ENCODE results near the gene CRACR2B. TPM values are rescaled to one million over a fixed set of nuclear protein-coding genes. Genes with fewer than 3 reads are reported as not detected.
A peak's percentile ranks its signal among the peaks of the same experiment; 100 is the strongest.

Gene CRACR2B
- polyA plus RNA-seq, 3 donors from 2014 or later: 0.74 to 2.2 TPM; not detected in 1

- no peak for DNase-seq
- Mint-ChIP-seq H3K4me3 (peak overlapping the region in 4 of 5 donors; percentile 35 to 92 (median 77)), H3K36me3 (peaks cover 0 to 5% (median 4%) of the 10 kb centered on the region in 3 donors), H3K27ac (peak overlapping the region in 3 of 6 donors; percentile 34 to 61 (median 55)), H3K27me3 (ENCODE audit: low read depth in 3 of 3) (peaks cover 8 to 11% (median 10%) of the 10 kb centered on the region in 3 donors), H3K4me1 (peaks cover 0 to 26% of the 10 kb centered on the region in 2 donors), H3K9me3 (no peaks in the 10 kb centered on the region)
Measured at GRCh38 chr11:821512-822371, 6.0 kb upstream of the CRACR2B start.

GRCh38 chr11:823441-824291 lies 4.1 kb upstream of the CRACR2B start:
- H3K4me3 Mint-ChIP-seq: no peak overlapping the region

GRCh38 chr11:824292-824880 lies 3.3 kb upstream of the CRACR2B start:
- Mint-ChIP-seq H3K4me1 (peaks cover 0 to 38% of the 10 kb centered on the region in 2 donors), H3K36me3 (peaks cover 0 to 5% (median 4%) of the 10 kb centered on the region in 3 donors), H3K4me3 (no peak overlapping the region), H3K27me3 (ENCODE audit: low read depth in 3 of 3) (peaks cover 10 to 18% (median 16%) of the 10 kb centered on the region in 3 donors), H3K9me3 (no peaks in the 10 kb centered on the region), H3K27ac (no peak overlapping the region)
- DNase-seq: no peak

More at GRCh38 chr11:823441-824291, 4.1 kb upstream of the CRACR2B start:
- DNase-seq: no peak
- H3K4me1 Mint-ChIP-seq: peaks cover 0 to 35% of the 10 kb centered on the region in 2 donors
- peaks cover 0 to 5% (median 4%) of the 10 kb centered on the region in 3 donors for H3K36me3 Mint-ChIP-seq
- no peaks in the 10 kb centered on the region for H3K9me3 Mint-ChIP-seq
- H3K27me3 Mint-ChIP-seq (ENCODE audit: low read depth in 3 of 3): peaks cover 10 to 18% (median 16%) of the 10 kb centered on the region in 3 donors
- H3K27ac Mint-ChIP-seq: peak overlapping the region in 1 of 6 donors; percentile 45

- H3K27ac Mint-ChIP-seq: no peak overlapping the region
- peaks cover 0 to 40% of the 10 kb centered on the region in 2 donors for H3K4me1 Mint-ChIP-seq
- no peak for DNase-seq
- no peaks in the 10 kb centered on the region for H3K9me3 Mint-ChIP-seq
- peaks cover 9 to 18% (median 11%) of the 10 kb centered on the region in 3 donors for H3K27me3 Mint-ChIP-seq (ENCODE audit: low read depth in 3 of 3)
- peaks cover 0 to 5% (median 4%) of the 10 kb centered on the region in 3 donors for H3K36me3 Mint-ChIP-seq
- peak overlapping the region in 1 of 5 donors; percentile 16 for H3K4me3 Mint-ChIP-seq
Measured at GRCh38 chr11:824942-825341, 2.8 kb upstream of the CRACR2B start.

- peaks cover 8 to 18% (median 9%) of the 10 kb centered on the region in 3 donors for H3K27me3 Mint-ChIP-seq (ENCODE audit: low read depth in 3 of 3)
- peaks cover 0 to 35% of the 10 kb centered on the region in 2 donors for H3K4me1 Mint-ChIP-seq
- DNase-seq: no peak
- H3K27ac Mint-ChIP-seq: no peak overlapping the region
- H3K9me3 Mint-ChIP-seq: no peaks in the 10 kb centered on the region
- peaks cover 0 to 5% (median 4%) of the 10 kb centered on the region in 3 donors for H3K36me3 Mint-ChIP-seq
- H3K4me3 Mint-ChIP-seq: no peak overlapping the region
Measured at GRCh38 chr11:825366-826226, 2.1 kb upstream of the CRACR2B start.

GRCh38 chr11:826227-826621 lies 1.5 kb upstream of the CRACR2B start:
- Mint-ChIP-seq H3K4me1 (peaks cover 0 to 29% of the 10 kb centered on the region in 2 donors), H3K27ac (no peak overlapping the region), H3K9me3 (no peaks in the 10 kb centered on the region), H3K36me3 (peaks cover 0 to 5% (median 4%) of the 10 kb centered on the region in 3 donors), H3K27me3 (ENCODE audit: low read depth in 3 of 3) (peaks cover 5 to 18% (median 8%) of the 10 kb centered on the region in 3 donors), H3K4me3 (peak overlapping the region; percentile 72 to 79 (median 75))
- no peak for DNase-seq

DNA sequence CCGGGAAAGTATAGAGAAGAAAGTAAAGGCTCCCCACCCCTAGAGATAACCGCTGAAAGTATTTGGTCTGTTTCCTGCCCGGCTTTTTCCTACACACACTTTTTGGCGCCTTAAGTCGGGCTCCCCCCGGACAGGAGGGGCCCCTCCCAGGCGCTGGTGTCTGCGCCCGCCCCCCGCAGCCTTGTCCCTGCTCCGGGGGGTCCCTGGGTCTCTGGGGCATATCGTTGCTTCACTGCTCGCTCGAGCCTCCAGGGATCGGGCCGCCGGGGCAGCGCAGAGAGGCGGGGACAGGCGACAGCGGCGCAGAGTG lies 928 bp upstream of the CRACR2B start:
- Mint-ChIP-seq H3K36me3 (peaks cover 0 to 5% (median 4%) of the 10 kb centered on the region in 3 donors), H3K4me3 (peak overlapping the region; percentile 72 to 79 (median 75)), H3K27me3 (ENCODE audit: low read depth in 3 of 3) (peaks cover 5 to 18% (median 8%) of the 10 kb centered on the region in 3 donors), H3K27ac (no peak overlapping the region), H3K9me3 (no peaks in the 10 kb centered on the region), H3K4me1 (peaks cover 0 to 25% of the 10 kb centered on the region in 2 donors)
- DNase-seq: no peak

DNA sequence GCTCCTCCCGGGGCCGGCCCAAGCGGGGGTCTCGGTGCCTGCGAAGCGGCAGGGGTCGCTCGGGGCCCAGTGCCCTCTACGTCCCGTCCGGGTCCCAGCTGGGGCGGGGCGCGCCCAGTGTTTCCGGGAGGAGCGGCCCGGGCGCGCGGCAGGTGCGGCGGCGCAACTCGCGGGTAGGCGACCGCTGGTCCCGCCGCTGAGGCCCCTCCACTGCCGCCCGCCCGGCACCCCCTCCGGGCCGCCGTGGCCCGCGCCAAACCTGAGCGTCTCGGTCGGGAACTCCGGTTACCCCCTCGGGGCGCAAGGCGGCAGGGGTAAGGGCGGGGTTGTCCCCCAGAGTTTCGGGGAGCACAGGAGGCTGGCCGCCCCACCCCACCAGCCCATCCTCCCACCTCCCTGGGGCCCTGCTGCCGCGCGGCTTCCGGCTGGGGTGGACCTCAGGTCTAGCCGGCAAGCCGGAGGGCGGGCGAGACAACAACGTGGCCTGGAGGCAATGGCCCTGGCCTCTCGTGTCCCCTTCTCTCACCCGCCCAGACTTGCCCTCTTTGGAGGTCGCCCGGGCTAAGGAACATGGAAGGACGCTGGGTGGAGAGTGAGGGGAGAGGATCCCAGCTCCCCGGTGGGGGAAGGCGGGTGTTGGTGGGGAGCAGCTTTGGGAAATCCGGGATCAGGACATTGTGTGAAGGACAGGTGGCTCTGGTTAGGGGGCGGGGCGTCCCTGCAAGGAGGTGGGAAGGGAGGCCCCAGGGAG lies 398 bp upstream of the CRACR2B start:
- H3K36me3 Mint-ChIP-seq: peaks cover 0 to 5% (median 4%) of the 10 kb centered on the region in 3 donors
- H3K27me3 Mint-ChIP-seq (ENCODE audit: low read depth in 3 of 3): peaks cover 5 to 18% (median 8%) of the 10 kb centered on the region in 3 donors
- H3K27ac Mint-ChIP-seq: peak overlapping the region in 1 of 6 donors; percentile 80
- peak overlapping the region; percentile 68 to 87 (median 78) for H3K4me3 Mint-ChIP-seq
- H3K4me1 Mint-ChIP-seq: peaks cover 0 to 22% of the 10 kb centered on the region in 2 donors
- DNase-seq: no peak
- no peaks in the 10 kb centered on the region for H3K9me3 Mint-ChIP-seq

DNA sequence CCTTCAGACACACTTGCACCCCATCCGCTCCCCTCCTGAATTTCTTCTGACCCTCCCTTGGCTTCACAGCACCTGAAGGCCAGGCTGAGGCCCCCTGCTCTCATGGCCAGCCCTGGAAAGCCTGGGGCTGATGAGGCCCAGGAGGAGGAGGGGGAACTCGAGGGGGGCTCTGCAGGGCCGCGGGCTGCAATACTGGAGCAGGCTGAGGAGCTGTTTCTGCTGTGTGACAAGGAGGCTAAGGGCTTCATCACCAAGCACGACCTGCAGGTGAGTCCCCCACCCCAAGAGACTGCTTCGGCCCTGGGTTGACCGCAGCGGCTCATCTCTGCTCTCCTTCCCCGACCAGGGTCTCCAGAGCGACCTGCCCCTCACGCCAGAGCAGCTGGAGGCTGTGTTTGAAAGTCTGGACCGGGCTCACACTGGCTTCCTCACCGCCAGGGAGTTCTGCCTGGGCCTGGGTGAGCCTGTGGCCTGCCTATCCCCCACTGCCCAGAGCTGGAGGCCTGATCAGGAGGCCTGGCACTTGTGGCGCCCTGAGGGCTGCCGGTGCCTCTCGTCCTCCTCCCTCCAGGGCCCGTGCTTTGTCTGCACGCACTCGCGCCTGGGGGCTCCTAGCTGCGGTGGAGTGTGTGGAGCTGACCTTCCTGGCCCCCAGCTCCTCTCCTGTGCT lies 922 bp downstream of the CRACR2B start:
- peaks cover 0 to 24% of the 10 kb centered on the region in 2 donors for H3K4me1 Mint-ChIP-seq
- H3K9me3 Mint-ChIP-seq: no peaks in the 10 kb centered on the region
- peak overlapping the region in 4 of 5 donors; percentile 40 to 87 (median 74) for H3K4me3 Mint-ChIP-seq
- H3K27ac Mint-ChIP-seq: no peak overlapping the region
- peaks cover 0 to 5% (median 4%) of the 10 kb centered on the region in 3 donors for H3K36me3 Mint-ChIP-seq
- DNase-seq: no peak
- peaks cover 5 to 18% (median 8%) of the 10 kb centered on the region in 3 donors for H3K27me3 Mint-ChIP-seq (ENCODE audit: low read depth in 3 of 3)

- Mint-ChIP-seq H3K27me3 (ENCODE audit: low read depth in 3 of 3) (peaks cover 7 to 20% (median 8%) of the 10 kb centered on the region in 3 donors), H3K27ac (no peak overlapping the region), H3K4me3 (peak overlapping the region in 4 of 5 donors; percentile 25 to 57 (median 40)), H3K4me1 (peaks cover 0 to 31% of the 10 kb centered on the region in 2 donors), H3K9me3 (no peaks in the 10 kb centered on the region), H3K36me3 (peaks cover 0 to 5% (median 4%) of the 10 kb centered on the region in 3 donors)
- no peak for DNase-seq
Measured at GRCh38 chr11:829176-829846, 1.6 kb downstream of the CRACR2B start.

- H3K4me1 Mint-ChIP-seq: peaks cover 0 to 31% of the 10 kb centered on the region in 2 donors
- H3K27ac Mint-ChIP-seq: no peak overlapping the region
- H3K36me3 Mint-ChIP-seq: peaks cover 0 to 5% (median 4%) of the 10 kb centered on the region in 3 donors
Measured at GRCh38 chr11:829847-830294, 2.2 kb downstream of the CRACR2B start.

More at GRCh38 chr11:829847-830294, 2.2 kb downstream of the CRACR2B start:
- Mint-ChIP-seq H3K9me3 (no peaks in the 10 kb centered on the region), H3K4me3 (peak overlapping the region; percentile 35 to 61 (median 60)), H3K27me3 (ENCODE audit: low read depth in 3 of 3) (peaks cover 7 to 20% (median 8%) of the 10 kb centered on the region in 3 donors)
- no peak for DNase-seq
